H1 (cell line): ENCODE data around the gene CCL1. TPM values are rescaled to one million over a fixed set of nuclear protein-coding genes. Genes with fewer than 3 reads are reported as not detected.

Experiments used
- BCL11A ChIP-seq, 2 experiments: IDR thresholded peaks; one replicate each; pipeline ENCODE4 v1.6.1; 2011; ENCODE audit warnings: low read depth in 2 of 2, low read length in 2 of 2, mild to moderate bottlenecking in 2 of 2
- HDAC6 ChIP-seq: IDR thresholded peaks from one replicate; pipeline ENCODE4 v1.7.1; 2012; ENCODE audit warnings: low read depth, mild to moderate bottlenecking, inconsistent platforms, low read length, moderate library complexity
- KDM5A ChIP-seq: fragments of 200-600 bp; IDR thresholded peaks from 2 replicates; pipeline ENCODE4 v1.7.1; 2012; ENCODE audit warnings: mild to moderate bottlenecking, low read length, inconsistent platforms, mixed read lengths
- SAP30 ChIP-seq: fragments of 300-600 bp; sonication (generic); IDR thresholded peaks from 2 replicates; pipeline ENCODE4 v1.7.1; 2012; ENCODE audit warnings: low read length, moderate library complexity, mild to moderate bottlenecking, inconsistent platforms; ENCODE audit not compliant: insufficient read depth, insufficient replicate concordance
- polyA plus RNA-seq, 7 experiments: library from polyadenylated mRNA; depleted of rRNA in 3 of 7; stranded (reverse) in 5 of 7; unstranded in 2 of 7; fragments of >200 nt in 5 of 7; fragments of 200-250 nt in 2 of 7; gene quantifications; 1 replicate in 5 of 7; 2 replicates in 1 of 7; 4 replicates in 1 of 7; pipeline versions ENCODE4 v1.2.1 to v1.2.3, GENCODE V29; 2011 to 2013; ENCODE audit warnings: missing spikeins in 2 of 7, mixed read lengths in 2 of 7
- total RNA-seq: library from RNA; stranded (reverse); fragmentation: NEBNext Ultra II Directional; extraction: Animal tissue kit (Norgen Biotek cat#: 25700); gene quantifications from 2 replicates; pipeline ENCODE4 v1.2.1, GENCODE V29; 2021
- TF ChIP-seq, protein P1 (sequence below): fragments of 300-600 bp; sonication (generic); IDR thresholded peaks from 2 replicates; pipeline ENCODE4 v1.7.1; 2012; ENCODE audit warnings: low read length, moderate library complexity, mild to moderate bottlenecking, inconsistent platforms; ENCODE audit not compliant: insufficient replicate concordance

The CCL1 gene
- total and polyA plus RNA-seq, 2 of the 8 experiments (the other 6 are each of a cell fraction or from before 2014, with no cell fraction given) = not detected

DNA sequence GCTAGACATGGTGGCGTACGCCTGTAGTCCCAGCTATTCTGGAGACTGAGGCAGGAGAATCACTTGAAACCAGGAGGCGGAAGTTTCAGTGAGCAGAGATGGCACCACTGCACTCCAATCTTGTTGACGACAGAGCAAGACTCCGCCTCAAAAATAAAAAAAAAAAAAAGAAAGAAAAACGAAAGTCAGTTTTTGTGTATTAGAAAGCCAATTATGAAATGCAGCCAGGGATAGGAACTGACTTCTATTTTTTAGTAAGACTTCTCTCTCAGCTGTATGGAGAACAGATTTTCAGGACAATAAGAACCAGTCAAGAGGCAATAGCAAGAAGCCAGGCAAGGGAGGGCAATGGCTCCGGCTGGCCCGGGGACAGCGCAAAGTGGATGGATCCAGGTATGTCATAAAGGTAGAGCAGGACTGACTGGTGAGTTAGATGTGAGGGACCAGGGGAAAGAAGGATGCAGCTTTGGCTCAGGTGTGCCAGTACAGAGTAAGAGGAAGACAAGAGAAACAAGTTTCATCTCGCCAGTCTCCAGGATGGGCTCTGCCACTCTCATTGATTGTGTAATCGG is 12.5 kb upstream of the CCL1 start (continued):
- TF ChIP-seq, protein P1, sequence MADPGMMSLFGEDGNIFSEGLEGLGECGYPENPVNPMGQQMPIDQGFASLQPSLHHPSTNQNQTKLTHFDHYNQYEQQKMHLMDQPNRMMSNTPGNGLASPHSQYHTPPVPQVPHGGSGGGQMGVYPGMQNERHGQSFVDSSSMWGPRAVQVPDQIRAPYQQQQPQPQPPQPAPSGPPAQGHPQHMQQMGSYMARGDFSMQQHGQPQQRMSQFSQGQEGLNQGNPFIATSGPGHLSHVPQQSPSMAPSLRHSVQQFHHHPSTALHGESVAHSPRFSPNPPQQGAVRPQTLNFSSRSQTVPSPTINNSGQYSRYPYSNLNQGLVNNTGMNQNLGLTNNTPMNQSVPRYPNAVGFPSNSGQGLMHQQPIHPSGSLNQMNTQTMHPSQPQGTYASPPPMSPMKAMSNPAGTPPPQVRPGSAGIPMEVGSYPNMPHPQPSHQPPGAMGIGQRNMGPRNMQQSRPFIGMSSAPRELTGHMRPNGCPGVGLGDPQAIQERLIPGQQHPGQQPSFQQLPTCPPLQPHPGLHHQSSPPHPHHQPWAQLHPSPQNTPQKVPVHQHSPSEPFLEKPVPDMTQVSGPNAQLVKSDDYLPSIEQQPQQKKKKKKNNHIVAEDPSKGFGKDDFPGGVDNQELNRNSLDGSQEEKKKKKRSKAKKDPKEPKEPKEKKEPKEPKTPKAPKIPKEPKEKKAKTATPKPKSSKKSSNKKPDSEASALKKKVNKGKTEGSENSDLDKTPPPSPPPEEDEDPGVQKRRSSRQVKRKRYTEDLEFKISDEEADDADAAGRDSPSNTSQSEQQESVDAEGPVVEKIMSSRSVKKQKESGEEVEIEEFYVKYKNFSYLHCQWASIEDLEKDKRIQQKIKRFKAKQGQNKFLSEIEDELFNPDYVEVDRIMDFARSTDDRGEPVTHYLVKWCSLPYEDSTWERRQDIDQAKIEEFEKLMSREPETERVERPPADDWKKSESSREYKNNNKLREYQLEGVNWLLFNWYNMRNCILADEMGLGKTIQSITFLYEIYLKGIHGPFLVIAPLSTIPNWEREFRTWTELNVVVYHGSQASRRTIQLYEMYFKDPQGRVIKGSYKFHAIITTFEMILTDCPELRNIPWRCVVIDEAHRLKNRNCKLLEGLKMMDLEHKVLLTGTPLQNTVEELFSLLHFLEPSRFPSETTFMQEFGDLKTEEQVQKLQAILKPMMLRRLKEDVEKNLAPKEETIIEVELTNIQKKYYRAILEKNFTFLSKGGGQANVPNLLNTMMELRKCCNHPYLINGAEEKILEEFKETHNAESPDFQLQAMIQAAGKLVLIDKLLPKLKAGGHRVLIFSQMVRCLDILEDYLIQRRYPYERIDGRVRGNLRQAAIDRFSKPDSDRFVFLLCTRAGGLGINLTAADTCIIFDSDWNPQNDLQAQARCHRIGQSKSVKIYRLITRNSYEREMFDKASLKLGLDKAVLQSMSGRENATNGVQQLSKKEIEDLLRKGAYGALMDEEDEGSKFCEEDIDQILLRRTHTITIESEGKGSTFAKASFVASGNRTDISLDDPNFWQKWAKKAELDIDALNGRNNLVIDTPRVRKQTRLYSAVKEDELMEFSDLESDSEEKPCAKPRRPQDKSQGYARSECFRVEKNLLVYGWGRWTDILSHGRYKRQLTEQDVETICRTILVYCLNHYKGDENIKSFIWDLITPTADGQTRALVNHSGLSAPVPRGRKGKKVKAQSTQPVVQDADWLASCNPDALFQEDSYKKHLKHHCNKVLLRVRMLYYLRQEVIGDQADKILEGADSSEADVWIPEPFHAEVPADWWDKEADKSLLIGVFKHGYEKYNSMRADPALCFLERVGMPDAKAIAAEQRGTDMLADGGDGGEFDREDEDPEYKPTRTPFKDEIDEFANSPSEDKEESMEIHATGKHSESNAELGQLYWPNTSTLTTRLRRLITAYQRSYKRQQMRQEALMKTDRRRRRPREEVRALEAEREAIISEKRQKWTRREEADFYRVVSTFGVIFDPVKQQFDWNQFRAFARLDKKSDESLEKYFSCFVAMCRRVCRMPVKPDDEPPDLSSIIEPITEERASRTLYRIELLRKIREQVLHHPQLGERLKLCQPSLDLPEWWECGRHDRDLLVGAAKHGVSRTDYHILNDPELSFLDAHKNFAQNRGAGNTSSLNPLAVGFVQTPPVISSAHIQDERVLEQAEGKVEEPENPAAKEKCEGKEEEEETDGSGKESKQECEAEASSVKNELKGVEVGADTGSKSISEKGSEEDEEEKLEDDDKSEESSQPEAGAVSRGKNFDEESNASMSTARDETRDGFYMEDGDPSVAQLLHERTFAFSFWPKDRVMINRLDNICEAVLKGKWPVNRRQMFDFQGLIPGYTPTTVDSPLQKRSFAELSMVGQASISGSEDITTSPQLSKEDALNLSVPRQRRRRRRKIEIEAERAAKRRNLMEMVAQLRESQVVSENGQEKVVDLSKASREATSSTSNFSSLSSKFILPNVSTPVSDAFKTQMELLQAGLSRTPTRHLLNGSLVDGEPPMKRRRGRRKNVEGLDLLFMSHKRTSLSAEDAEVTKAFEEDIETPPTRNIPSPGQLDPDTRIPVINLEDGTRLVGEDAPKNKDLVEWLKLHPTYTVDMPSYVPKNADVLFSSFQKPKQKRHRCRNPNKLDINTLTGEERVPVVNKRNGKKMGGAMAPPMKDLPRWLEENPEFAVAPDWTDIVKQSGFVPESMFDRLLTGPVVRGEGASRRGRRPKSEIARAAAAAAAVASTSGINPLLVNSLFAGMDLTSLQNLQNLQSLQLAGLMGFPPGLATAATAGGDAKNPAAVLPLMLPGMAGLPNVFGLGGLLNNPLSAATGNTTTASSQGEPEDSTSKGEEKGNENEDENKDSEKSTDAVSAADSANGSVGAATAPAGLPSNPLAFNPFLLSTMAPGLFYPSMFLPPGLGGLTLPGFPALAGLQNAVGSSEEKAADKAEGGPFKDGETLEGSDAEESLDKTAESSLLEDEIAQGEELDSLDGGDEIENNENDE = no peak
- TF ChIP-seq SAP30 (no peak), BCL11A (IDR thresholded peaks at IDR 0.05; ENCODE audit: low read depth in 2 of 2, low read length in 2 of 2) (no peak), KDM5A (no peak), HDAC6 (no peak)
